Measurements from ENCODE around the gene ACHE. TPM values are rescaled to one million over a fixed set of nuclear protein-coding genes. Genes with fewer than 3 reads are reported as not detected.
A peak's percentile ranks its signal among the peaks of the same experiment; 100 is the strongest.

ACHE gene
- total and polyA plus RNA-seq, 2 of the 13 experiments (the other 11 are each of a cell fraction or from before 2014, with no cell fraction given) = 0.18 to 0.40 TPM

GRCh38 chr7:100895956-100896731, 456 bp upstream of the ACHE start (continued):
- TF ChIP-seq ZNF224 (CRISPR knock-in tag; IDR thresholded peaks at IDR 0.05) (no peak), GTF2F1 (IDR thresholded peaks at IDR 0.05; ENCODE audit: low read length) (no peak), HDAC2 (CRISPR knock-in tag; IDR thresholded peaks at IDR 0.05) (no peak; the same call in 1 of the 2 replicates), CERS6 (CRISPR knock-in tag; IDR thresholded peaks at IDR 0.05) (no peak), NR0B2 (CRISPR knock-in tag; IDR thresholded peaks at IDR 0.05) (0 out of 2 replicates have a peak, but pooled peaks have one; percentile 28), TBX2 (CRISPR knock-in tag; IDR thresholded peaks at IDR 0.05; ENCODE audit: borderline replicate concordance) (no peak), ZMYM2 (CRISPR knock-in tag; IDR thresholded peaks at IDR 0.05) (0 out of 2 replicates have a peak, but pooled peaks have one; percentile 16), RXRA (CRISPR knock-in tag; IDR thresholded peaks at IDR 0.05) (0 out of 2 replicates have a peak, but pooled peaks have one; percentile 42), HIC2 (CRISPR knock-in tag; IDR thresholded peaks at IDR 0.05; ENCODE audit: low read depth) (peak; percentile 55; the same call in 1 of the 2 replicates), AGO1 (IDR thresholded peaks at IDR 0.05; ENCODE audit: low read depth, low read length, poor library complexity, severe bottlenecking) (no peak), ZNF576 (CRISPR knock-in tag; IDR thresholded peaks at IDR 0.05) (no peak), ZNF580 (CRISPR knock-in tag; IDR thresholded peaks at IDR 0.05; ENCODE audit: borderline replicate concordance, low read depth) (no peak), ZNF296 (CRISPR knock-in tag; conservative IDR thresholded peaks at IDR 0.05) (no peak), ZNF747 (CRISPR knock-in tag; IDR thresholded peaks at IDR 0.05; ENCODE audit: borderline replicate concordance) (no peak), CBFB (CRISPR knock-in tag; IDR thresholded peaks at IDR 0.05) (no peak), ZFY (CRISPR knock-in tag; IDR thresholded peaks at IDR 0.05) (no peak), PAF1 (CRISPR knock-in tag; IDR thresholded peaks at IDR 0.05) (no peak), KDM1A (CRISPR knock-in tag; IDR thresholded peaks at IDR 0.05) (no peak), ZNF616 (CRISPR knock-in tag; IDR thresholded peaks at IDR 0.05; ENCODE audit: low read depth) (no peak), FLYWCH1 (CRISPR knock-in tag; IDR thresholded peaks at IDR 0.05) (no peak), ZNF234 (CRISPR knock-in tag; conservative IDR thresholded peaks at IDR 0.05) (no peak), ZNF670 (CRISPR knock-in tag; IDR thresholded peaks at IDR 0.05; ENCODE audit: borderline replicate concordance) (no peak), ZNF207 (IDR thresholded peaks at IDR 0.05; ENCODE audit: borderline replicate concordance) (no peak), ATRX (CRISPR knock-in tag; IDR thresholded peaks at IDR 0.05; ENCODE audit: borderline replicate concordance) (no peak), KMT2A (CRISPR knock-in tag; IDR thresholded peaks at IDR 0.05) (no peak; the same call in 1 of the 2 replicates)

All from HepG2 (cell line).